HG02943 (cell line): ENCODE measurements around the gene RPAP2.
"Not testable (repeated sequence)": the region's sequence is repeated elsewhere in the genome, so short reads cannot be mapped to it uniquely, and the experiment has no call there.

ENCODE experiments used
- ATAC-seq: cut with Tn5 transposase; IDR thresholded peaks from one replicate; pipeline ENCODE4 v1.9.1; 2021; ENCODE audit warnings: mild to moderate bottlenecking, low read depth, moderate library complexity; ENCODE audit not compliant: unreplicated experiment

Gene RPAP2

GRCh38 chr1:92317836-92318493 lies 19.1 kb downstream of the RPAP2 start:
- no peak for ATAC-seq

- ATAC-seq = no peak
These were observed 24.9 kb downstream of the RPAP2 start for GRCh38 chr1:92323473-92324453.

- ATAC-seq = no peak
These were observed 25.9 kb downstream of the RPAP2 start for GRCh38 chr1:92324784-92325183.

- ATAC-seq = no peak
These were observed 27.8 kb downstream of the RPAP2 start for GRCh38 chr1:92326681-92327080.

GRCh38 chr1:92327794-92328193 lies 28.9 kb downstream of the RPAP2 start:
- no peak for ATAC-seq

- ATAC-seq = no peak
These were observed 30.7 kb downstream of the RPAP2 start for GRCh38 chr1:92329347-92330129.

- ATAC-seq = no peak
These were observed 34.8 kb downstream of the RPAP2 start for GRCh38 chr1:92333668-92334067.

- no peak for ATAC-seq
These were observed 41.3 kb downstream of the RPAP2 start for GRCh38 chr1:92340154-92340553.

GRCh38 chr1:92342401-92342800 lies 43.5 kb downstream of the RPAP2 start:
- ATAC-seq = no peak

GRCh38 chr1:92343061-92343460 lies 44.2 kb downstream of the RPAP2 start:
- no peak for ATAC-seq

GRCh38 chr1:92346866-92347640 lies 48.2 kb downstream of the RPAP2 start:
- ATAC-seq = no peak

- ATAC-seq = no peak
These were observed 54.0 kb downstream of the RPAP2 start for GRCh38 chr1:92352856-92353255.

GRCh38 chr1:92354259-92354658 lies 55.4 kb downstream of the RPAP2 start:
- ATAC-seq = no peak

GRCh38 chr1:92356956-92357355 lies 58.1 kb downstream of the RPAP2 start:
- ATAC-seq = no peak

- not testable (repeated sequence) for ATAC-seq
These were observed 60.5 kb downstream of the RPAP2 start for GRCh38 chr1:92359382-92359781.

- no peak for ATAC-seq
These were observed 61.1 kb downstream of the RPAP2 start for GRCh38 chr1:92359986-92360385.

- no peak for ATAC-seq
These were observed 64.1 kb downstream of the RPAP2 start for GRCh38 chr1:92362970-92363369.

- no peak for ATAC-seq
These were observed 64.5 kb downstream of the RPAP2 start for GRCh38 chr1:92363401-92363800.

- ATAC-seq = no peak
These were observed 66.7 kb downstream of the RPAP2 start for GRCh38 chr1:92365378-92366039.

- ATAC-seq = no peak
These were observed 67.2 kb downstream of the RPAP2 start for GRCh38 chr1:92366040-92366395.
